G401 (cell line): Measurements from ENCODE around the gene SHROOM3. TPM values are rescaled to one million over a fixed set of nuclear protein-coding genes. Genes with fewer than 3 reads are reported as not detected.
"Not testable (repeated sequence)": the region's sequence is repeated elsewhere in the genome, so short reads cannot be mapped to it uniquely, and the experiment has no call there.

Experiments used
- DNase-seq: peaks from one replicate; pipeline ENCODE4 v3.0.0-alpha.2; 2015; ENCODE audit warnings: low spot score
- in situ Hi-C: cut with HindIII; loops from 2 replicates; pipeline ENCODE4 v1.10.0; 2016; ENCODE audit warnings: low sequenced_read_pairs, mixed read lengths
- total RNA-seq: library from RNA; depleted of rRNA; stranded (reverse); fragments of >200 nt; shearing (Covaris generic); gene quantifications from 2 replicates; pipeline ENCODE4 v1.2.3, GENCODE V29; 2014

SHROOM3 gene
- total RNA-seq, 1 experiment from 2014 or later, result 58.4 TPM

DNA sequence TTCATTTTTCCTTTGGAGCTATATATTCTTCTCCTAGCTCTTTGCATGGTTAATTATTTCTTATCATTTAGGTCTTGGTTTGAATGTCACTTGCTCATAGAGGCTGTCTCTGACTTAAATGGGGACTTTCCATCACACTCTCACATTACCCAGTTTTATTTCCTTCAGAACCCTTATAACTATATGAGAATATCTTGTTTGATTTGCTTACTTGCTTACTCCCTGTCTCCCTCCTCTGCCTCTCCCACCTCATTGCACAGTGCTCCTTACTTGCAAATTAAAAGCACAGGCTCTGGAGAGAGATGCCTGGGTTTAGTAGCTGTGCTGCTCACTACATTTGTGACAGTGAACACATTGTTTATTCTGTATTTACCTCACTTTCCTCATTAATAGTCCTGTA, 288.3 kb downstream of the SHROOM3 start:
- in situ Hi-C loops, result no loop called here
- no peak for DNase-seq

DNA sequence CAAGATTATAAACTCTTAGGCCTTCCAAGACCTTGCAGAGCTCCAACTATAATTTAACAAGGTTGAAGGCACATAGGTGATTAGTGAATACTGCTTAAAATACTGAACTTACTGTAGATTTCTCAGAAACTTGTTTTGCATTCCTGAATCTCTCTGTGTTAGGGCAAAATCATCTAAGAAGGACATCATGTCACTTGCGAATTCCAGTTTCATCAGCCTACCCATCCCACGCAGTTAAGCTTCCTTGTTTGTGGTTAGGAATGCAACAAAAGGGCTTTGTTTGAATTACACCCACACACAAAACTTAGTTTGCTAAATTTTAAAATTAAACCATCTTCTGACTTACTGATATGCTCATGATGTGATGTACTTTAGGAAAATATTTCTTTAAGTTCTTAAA, 288.9 kb downstream of the SHROOM3 start:
- in situ Hi-C loops, result no loop called here
- no peak for DNase-seq

DNA sequence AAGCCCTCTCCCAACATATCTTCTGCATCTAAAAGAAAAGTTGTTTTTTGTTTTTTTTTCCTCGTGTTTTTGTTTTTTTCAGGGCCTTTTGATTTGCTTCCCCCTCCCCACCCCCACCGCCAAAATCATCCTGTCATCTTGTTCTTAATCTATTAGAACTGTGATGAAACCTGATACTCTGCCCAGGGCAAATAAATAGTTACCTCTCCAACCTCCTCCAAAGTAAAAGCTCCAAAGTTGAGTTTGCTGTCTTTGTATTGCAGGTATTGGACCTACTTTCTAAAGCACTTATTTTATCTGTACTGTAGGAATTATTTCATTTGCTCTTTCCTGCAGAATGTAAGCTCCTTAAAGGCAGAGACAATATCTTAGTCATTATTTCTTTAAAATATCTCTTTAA, 290.0 kb downstream of the SHROOM3 start:
- in situ Hi-C loops, result no loop called here
- DNase-seq, result no peak

DNA sequence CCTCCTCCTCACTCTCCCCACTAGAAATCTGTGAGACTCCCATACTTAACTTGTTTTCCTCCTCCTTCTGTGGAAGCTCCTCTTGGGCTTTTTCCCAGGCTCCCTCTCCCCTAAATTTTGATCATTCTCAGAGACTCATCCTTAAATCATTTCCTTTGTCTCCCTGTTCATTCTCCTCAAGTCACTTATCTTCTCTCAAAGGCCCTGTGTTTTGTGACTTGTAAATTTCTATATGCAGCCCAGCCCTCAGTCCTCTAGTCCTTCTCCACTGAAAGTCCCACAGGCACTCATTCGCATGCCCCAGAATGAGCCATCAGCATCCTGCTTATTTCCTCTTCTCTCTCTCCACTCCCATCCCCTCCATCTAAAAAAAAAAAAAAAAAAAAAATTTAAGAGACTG, 291.1 kb downstream of the SHROOM3 start:
- in situ Hi-C loops, result no loop called here
- no peak for DNase-seq

DNA sequence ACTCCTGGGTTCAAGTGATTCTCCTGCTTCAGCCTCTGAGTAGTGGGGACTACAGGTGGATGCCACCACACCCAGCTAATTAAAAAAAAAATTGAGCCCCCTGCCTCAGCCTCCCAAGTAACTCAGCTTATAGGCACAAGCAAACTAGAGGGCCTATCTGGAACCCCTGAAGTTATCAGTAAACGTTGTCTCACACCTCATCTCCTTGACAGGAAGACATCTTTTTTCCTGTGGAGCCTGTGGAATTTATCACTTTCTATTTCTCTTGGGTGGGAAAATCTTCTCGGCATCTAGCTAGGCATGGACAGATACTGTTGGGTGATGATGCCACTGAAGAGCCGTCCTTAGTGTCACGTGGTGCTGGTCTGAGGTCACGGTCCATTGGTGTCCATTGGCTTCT, 291.6 kb downstream of the SHROOM3 start:
- DNase-seq, result no peak

DNA sequence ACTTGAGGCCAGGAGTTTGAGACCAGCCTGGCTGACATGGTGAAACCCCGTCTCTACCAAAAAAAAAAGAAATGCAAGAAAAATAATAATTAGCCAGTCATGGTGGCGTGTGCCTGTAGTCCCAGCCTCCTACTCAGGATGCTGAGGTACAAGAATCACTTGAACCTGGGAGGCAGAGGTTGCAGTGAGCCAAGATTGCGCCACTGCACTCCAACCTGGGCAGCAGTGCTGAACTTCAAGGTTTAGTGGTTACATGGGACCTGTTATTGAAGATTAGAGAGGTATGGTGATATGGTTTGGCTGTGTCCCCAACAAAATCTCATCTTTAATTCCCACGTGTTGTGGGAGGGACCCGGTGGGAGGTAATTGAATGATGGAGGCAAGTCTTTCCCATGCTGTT, 292.9 kb downstream of the SHROOM3 start:
- in situ Hi-C loops, result not testable (repeated sequence)

More for the DNA sequence above, 291.6 kb downstream of the SHROOM3 start:
- in situ Hi-C loops, result no loop called here

DNA sequence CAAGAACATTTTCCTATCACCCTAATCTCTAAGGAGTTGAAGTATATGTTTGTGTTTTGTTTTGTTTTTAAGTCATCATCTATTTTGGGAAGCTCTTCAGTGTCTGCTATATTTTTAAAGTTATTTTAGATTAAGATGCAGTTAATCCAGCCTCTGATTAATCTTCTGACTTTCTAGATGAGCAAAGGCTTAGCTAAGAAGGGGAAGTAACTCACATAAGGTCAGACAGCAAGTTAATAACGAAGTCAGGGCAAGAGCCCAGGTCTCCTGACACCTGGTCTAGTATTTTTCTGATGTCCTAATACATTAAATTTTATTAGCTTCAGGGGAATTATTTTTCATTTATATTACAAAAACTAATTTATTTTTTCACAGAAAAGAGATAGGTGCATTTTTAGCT, 294.4 kb downstream of the SHROOM3 start:
- no peak for DNase-seq
- in situ Hi-C loops, result no loop called here

More for the DNA sequence above, 292.9 kb downstream of the SHROOM3 start:
- DNase-seq, result not testable (repeated sequence)

DNA sequence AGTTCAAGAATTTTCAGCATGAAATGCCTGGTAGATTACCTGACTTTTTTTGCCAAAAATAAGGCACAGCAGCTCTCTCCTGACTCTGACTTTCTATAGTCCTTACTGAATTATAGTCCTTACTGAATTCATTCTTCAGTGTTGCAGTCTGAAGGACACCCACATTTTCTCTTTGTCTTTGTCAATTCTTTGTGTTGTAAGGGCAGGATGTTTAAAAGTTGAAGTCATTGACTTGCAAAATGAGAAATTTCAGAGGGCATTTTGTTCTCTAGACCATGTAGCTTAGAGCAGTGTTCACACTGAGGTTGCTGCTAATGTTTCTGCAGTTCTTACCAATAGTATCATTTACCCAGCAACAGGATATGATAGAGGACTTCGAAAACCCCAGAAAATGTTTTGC, 295.0 kb downstream of the SHROOM3 start:
- in situ Hi-C loops, result no loop called here
- no peak for DNase-seq

DNA sequence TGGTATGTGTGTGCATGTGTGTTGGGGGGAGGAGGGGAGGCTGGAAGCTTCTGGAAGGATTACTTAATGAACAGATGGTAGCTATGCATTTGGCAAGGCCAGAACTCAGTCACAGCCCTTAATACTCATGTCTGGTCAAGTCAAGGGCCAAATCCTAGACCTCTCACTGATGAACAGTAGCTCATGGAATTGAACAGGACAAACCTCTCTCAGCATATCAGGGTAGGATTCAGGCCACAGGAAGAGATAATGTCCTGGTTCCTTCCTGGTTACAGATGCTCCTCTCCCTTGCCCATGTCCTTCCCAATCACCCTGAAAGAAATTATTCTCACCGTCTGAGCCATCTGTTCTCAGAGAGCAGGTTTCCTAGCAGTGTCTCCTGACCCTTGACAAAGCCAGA, 297.2 kb downstream of the SHROOM3 start:
- DNase-seq, result peak; percentile 90
- in situ Hi-C loops, result no loop called here

DNA sequence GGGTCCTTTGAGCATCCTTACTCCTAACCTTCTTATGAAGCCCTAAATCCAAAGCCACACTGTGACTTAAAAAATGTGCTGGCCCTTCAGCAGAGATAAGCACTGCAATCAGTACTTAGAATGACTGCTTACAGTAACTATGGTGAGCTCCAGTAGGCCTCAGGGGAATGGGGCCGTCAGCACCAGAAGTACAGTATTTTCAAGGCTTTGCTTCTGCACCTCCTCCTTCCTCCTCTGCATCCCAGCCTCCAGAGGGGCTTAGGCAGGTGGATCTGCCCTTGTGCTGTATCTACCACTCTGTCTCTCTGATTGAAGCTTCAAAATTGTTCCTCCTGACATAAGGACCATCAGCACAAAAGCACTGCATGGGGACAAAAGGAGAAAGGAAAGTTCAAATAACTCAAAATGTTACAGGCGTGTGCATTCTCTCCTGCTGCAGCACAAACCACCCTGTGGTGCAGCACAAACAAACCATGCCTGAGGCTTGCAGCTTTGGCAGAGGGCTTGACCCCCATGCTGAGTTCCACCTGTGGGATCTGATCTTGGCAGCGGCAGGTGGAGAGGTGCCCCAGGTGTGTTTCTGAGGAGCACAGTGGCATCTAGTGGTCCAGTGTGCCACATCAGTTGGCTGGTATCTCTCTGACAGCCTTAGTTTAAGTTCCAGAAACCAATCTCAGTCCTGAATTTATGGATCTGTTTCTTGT, 298.2 kb downstream of the SHROOM3 start:
- in situ Hi-C loops, result no loop called here
- DNase-seq, result peak; percentile 85

DNA sequence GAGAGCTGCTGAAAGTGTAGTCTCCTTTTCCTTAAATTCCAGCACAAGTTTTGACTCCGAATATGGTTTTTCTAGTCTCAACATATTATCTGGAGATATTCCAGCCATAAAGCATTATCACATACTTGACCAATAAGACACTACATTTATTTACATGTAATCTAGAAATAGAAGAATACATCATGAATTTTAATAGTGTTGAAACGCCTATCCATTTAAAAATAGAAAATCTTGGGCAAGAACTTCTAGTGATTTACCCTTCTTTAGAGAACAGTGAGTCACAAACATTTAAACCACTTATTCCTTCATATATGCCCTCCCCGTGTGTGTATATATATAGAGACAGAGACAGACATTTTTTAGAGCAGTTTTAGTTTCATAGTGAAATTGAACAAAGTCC, 301.4 kb downstream of the SHROOM3 start:
- in situ Hi-C loops, result no loop called here
- no peak for DNase-seq

DNA sequence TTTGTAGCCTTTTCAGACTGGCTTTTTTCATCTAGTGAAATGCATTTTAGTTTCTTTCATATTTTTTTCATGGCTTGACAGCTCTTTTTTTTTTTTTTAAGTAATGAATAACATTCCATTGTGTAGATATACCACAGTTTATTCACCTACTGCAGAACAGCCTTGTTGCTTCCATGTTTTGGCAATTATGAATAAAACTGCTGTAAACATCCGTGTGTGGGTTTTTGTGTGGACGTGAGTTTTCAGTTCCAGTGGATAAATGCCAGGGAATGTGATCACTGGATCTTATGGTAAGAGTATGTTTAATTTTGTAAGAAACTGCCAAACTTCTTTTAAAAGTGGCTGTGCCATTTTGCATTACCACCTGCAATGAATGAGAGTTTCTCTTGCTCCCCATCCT, 302.2 kb downstream of the SHROOM3 start:
- DNase-seq, result no peak
- in situ Hi-C loops, result no loop called here

DNA sequence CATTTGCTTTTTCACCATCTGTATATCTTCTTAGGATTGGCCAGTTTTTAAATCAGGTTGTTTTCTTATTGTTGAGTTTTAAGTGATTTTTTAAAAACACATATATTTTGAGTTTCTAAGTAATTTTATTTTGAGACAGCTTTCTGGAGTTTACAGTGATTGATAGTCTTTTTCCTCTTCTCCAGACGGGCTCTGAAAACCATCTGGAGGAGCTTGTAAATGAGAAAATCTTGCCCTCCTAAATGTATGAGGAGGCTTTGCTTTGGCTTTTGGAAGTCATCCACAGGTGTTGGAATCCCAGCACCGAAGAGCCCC, 302.7 kb downstream of the SHROOM3 start:
- no peak for DNase-seq

DNA sequence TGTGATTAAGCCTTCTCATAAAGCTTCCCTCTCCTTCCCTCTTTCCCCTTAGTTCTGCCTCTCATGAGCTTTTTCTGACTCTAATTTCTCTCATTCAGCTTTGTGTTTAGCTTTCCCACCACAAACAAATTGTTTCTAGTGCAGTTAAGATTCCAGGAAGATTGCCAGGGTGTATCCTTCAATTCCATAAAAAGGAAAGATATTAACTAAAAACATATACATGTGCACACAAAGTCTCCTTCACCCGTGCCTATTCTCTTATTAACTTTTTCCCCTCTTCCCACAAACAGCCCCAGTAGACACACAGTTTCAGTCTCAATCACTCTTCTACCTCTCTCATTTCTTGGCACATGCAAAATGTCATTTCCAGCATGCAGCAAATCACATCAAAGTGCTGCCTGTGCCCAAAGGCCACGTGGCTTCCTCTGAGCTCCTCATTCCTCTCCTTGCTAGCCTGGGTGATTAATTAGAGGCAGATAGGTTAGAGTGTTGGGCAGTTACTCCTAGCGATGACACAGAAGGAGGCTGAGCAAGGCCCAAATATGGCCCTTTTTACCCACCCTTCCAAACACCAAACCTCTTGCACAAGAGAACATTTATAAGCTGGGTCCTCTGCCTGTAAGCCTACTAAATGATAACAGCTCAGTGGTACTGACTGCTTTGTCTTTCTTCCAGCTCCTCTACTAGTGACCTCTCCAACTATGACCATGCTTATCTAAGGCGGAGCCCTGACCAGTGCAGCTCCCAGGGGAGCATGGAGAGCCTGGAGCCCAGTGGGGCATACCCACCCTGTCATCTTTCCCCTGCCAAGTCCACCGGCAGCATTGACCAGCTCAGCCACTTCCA, 303.3 kb downstream of the SHROOM3 start:
- peak; percentile 75 for DNase-seq
- in situ Hi-C loops, result no loop called here

More for the DNA sequence above, 302.7 kb downstream of the SHROOM3 start:
- in situ Hi-C loops, result no loop called here

DNA sequence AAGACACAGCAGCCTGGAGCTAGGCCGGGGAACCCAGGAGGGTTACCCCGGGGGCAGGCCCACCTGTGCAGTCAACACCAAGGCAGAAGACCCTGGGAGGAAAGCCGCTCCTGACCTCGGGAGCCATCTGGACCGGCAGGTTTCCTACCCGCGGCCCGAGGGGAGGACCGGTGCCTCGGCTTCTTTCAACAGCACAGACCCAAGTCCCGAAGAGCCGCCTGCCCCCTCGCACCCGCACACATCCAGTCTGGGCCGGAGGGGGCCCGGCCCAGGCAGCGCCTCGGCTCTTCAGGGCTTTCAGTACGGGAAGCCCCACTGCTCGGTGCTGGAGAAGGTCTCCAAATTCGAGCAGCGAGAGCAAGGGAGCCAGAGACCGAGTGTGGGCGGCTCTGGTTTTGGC, 305.2 kb downstream of the SHROOM3 start:
- in situ Hi-C loops, result no loop called here
- DNase-seq, result no peak

DNA sequence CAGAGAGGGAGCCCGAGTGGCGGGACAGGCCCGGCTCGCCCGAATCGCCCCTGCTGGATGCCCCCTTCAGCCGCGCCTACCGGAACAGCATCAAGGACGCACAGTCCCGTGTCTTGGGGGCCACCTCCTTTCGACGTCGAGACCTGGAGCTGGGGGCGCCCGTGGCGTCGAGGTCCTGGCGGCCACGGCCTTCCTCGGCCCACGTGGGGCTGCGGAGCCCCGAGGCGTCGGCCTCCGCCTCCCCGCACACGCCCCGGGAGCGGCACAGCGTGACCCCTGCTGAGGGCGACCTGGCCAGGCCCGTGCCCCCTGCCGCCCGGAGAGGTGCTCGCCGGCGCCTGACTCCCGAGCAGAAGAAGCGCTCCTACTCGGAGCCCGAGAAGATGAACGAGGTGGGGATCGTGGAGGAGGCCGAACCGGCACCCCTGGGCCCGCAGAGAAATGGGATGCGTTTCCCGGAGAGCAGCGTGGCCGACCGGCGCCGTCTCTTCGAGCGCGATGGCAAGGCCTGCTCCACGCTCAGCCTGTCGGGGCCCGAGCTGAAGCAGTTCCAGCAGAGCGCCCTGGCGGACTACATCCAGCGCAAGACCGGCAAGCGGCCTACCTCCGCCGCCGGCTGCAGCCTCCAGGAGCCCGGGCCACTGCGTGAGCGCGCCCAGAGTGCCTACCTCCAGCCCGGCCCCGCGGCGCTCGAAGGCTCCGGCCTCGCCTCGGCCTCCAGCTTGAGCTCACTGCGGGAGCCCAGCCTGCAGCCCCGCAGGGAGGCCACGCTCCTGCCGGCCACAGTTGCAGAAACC, 306.0 kb downstream of the SHROOM3 start:
- in situ Hi-C loops, result no loop called here
- no peak for DNase-seq

DNA sequence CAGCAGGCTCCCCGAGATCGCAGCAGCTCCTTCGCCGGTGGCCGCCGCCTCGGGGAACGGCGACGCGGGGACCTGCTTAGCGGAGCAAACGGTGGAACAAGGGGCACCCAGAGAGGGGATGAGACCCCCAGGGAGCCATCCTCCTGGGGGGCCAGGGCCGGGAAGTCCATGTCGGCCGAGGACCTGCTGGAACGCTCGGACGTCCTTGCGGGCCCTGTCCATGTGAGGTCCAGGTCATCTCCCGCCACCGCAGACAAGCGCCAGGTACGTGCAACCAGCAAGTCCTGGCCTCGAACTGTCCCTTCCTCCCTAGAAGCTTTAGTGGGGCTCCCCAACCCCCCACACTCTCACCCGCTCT, 306.6 kb downstream of the SHROOM3 start:
- in situ Hi-C loops, result no loop called here
- DNase-seq, result no peak

DNA sequence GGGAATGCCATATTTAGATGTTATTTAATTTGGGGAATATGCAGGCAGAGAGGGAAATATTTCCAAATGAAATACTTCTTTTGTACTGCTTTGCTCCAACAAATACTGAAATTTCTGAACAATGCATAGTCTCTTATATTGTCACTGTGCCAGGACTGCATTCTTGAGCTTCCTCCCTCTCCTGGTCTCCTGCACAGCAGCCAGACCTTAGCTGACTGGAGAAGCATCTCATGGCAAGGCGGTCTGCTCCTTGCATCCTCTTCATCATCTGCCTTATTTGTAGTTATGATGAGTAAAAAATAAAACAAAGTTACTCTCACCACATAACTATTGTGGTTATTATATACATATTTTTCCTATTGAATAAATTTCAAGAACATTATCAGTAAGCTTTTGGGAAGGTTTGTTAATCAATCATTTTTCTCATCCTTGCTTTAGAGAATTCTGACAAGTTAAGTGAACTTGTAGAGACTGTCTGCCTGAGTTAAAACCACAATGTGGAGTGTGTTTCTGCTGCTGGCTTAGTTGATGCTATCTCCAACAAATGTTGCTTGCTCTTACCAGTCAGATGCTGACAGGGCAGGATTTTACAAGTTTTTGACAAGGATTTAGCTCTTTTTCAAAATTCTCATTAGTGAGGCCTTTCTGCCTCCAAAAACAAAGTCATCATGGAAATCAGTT, 309.4 kb downstream of the SHROOM3 start:
- no peak for DNase-seq
- in situ Hi-C loops, result no loop called here

DNA sequence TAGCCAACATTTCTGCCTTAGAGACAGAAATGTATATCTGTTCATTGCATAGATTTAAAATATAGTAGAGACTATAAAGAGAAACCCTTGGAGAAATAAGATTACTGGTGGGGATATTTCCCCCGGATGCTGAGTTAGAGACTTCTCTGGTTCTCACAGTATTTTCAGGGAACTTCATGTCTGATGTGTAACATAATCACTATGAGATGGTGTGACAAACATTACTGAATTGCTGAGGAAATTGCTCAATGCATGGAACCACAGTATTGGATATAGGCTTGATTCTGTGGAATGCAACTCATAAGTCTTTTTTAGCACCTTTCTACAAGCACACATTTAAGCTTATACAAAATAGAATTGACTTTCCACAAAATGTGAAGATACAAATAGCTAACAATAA, 310.2 kb downstream of the SHROOM3 start:
- DNase-seq, result no peak

DNA sequence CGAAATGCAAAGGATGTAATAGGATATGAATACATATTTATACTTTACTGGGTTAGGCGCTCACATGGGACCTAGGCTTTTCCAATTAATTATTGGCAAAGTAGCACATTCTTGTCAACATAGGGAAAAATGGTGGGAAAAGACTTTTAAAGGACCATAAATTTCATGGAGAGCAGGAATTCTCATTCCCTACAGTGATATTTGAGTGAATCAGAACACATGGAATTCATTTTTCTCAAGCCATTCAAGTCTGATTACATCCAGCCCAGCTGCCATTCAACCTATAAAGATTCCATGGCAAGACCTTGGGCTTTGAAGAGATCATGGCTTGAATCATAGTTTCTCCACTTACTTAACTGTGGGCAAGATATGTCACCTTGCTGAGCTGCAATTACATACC, 312.5 kb downstream of the SHROOM3 start:
- no peak for DNase-seq
- in situ Hi-C loops, result no loop called here

More for the DNA sequence above, 310.2 kb downstream of the SHROOM3 start:
- in situ Hi-C loops, result no loop called here
